Stimulated activated CD8-positive, alpha-beta memory T cell treated with anti-CD3 and anti-CD28 coated beads, Interleukin-4, amount 100 ng/mL, for 48 hours (primary cell): ENCODE data around the gene ZNF354C.

Source experiments
- DNase-seq: peaks from one replicate; pipeline ENCODE4 v3.0.0-alpha.2; 2020

The ZNF354C gene

GRCh38 chr5:179129607-179130071, 69.5 kb downstream of the ZNF354C start:
- DNase-seq, result no peak

- DNase-seq, result no peak
Measured at GRCh38 chr5:179130101-179130681, 70.0 kb downstream of the ZNF354C start.

- DNase-seq, result no peak
Measured at GRCh38 chr5:179131321-179131835, 71.2 kb downstream of the ZNF354C start.

GRCh38 chr5:179131886-179132585, 71.9 kb downstream of the ZNF354C start:
- no peak for DNase-seq

GRCh38 chr5:179132586-179133355, 72.6 kb downstream of the ZNF354C start:
- DNase-seq, result no peak
